ENCODE results near the gene ISM2. TPM values are rescaled to one million over a fixed set of nuclear protein-coding genes. Genes with fewer than 3 reads are reported as not detected.

Gene ISM2
- total and polyA plus RNA-seq, 2 of the 13 experiments (the other 11 are each of a cell fraction or from before 2014, with no cell fraction given): 1.8 to 40.7 TPM

GRCh38 chr14:77457115-77457521, 41.5 kb downstream of the ISM2 start (continued):
- TF ChIP-seq ZSCAN21 (CRISPR knock-in tag; IDR thresholded peaks at IDR 0.05; ENCODE audit: borderline replicate concordance) (peak; percentile 64; the same call in 1 of the 2 replicates), POLR2G (IDR thresholded peaks at IDR 0.05; ENCODE audit: low read depth, low read length) (no peak), KLF6 (CRISPR knock-in tag; IDR thresholded peaks at IDR 0.05) (peak; percentile 14; the same call in 1 of the 2 replicates), IRF1 (CRISPR knock-in tag; IDR thresholded peaks at IDR 0.05; ENCODE audit: low read depth) (no peak), NFATC3 (CRISPR knock-in tag; IDR thresholded peaks at IDR 0.05) (no peak), AHDC1 (CRISPR knock-in tag; IDR thresholded peaks at IDR 0.05; ENCODE audit: borderline replicate concordance) (no peak), ATF6 (CRISPR knock-in tag; conservative IDR thresholded peaks at IDR 0.05) (no peak), ZSCAN22 (CRISPR knock-in tag; IDR thresholded peaks at IDR 0.05) (no peak), SATB2 (CRISPR knock-in tag; IDR thresholded peaks at IDR 0.05) (no peak), NFAT5 (CRISPR knock-in tag; IDR thresholded peaks at IDR 0.05) (no peak; the same call in 1 of the 2 replicates), ZNF281 (CRISPR knock-in tag; IDR thresholded peaks at IDR 0.05; ENCODE audit: borderline replicate concordance) (no peak), GFI1 (CRISPR knock-in tag; IDR thresholded peaks at IDR 0.05; ENCODE audit: borderline replicate concordance) (no peak)

All from HepG2 (cell line).